Breast epithelium (tissue), 4 donors: ENCODE data around the gene METRN. TPM values are rescaled to one million over a fixed set of nuclear protein-coding genes. Genes with fewer than 3 reads are reported as not detected.

Experiments used
- DNase-seq, 2 donors: peaks; one replicate each; pipeline ENCODE4 v3.0.0-alpha.2; 2019; ENCODE audit warnings: low spot score in 2 of 2
- H3K27ac ChIP-seq, 2 donors: fragments of 200-600 bp; sonication (generic) in 1 of 2; one replicate each; pipeline ENCODE4 v1.5.1; 2016 to 2019; ENCODE audit warnings: mild to moderate bottlenecking in 1 of 2
- H3K27me3 ChIP-seq, 2 donors: fragments of 200-600 bp; sonication (generic) in 1 of 2; one replicate each; pipeline versions ENCODE4 v1.5.1 to v1.6.0; 2017 to 2019; ENCODE audit warnings: control low read depth in 1 of 2, mild to moderate bottlenecking in 1 of 2
- H3K36me3 ChIP-seq: fragments of 200-600 bp; one replicate; pipeline ENCODE4 v1.5.1; 2019
- H3K4me1 ChIP-seq, 2 donors: fragments of 200-600 bp; sonication (generic); one replicate each; pipeline ENCODE4 v1.5.1; 2016 to 2019; ENCODE audit warnings: control low read depth in 1 of 2
- H3K4me3 ChIP-seq, 3 donors: fragments of 200-600 bp; sonication (generic); 1 replicate in 2 of 3; 2 replicates in 1 of 3; pipeline ENCODE4 v1.5.1; 2016 to 2019; ENCODE audit warnings: mild to moderate bottlenecking in 3 of 3, moderate library complexity in 2 of 3
- H3K9me3 ChIP-seq, 2 donors: fragments of 200-600 bp; sonication (generic) in 1 of 2; one replicate each; pipeline ENCODE4 v1.5.1; 2016 to 2019; ENCODE audit warnings: control low read depth in 1 of 2
- POLR2A ChIP-seq: fragments of 450-650 bp; IDR thresholded peaks from one replicate; pipeline ENCODE4 v1.6.1; 2016; ENCODE audit warnings: antibody characterized with exemption, mild to moderate bottlenecking, moderate library complexity
- POLR2AphosphoS5 ChIP-seq, 3 donors: sonication (generic); formaldehyde crosslinking; IDR thresholded peaks; one replicate each; pipeline ENCODE4 v1.6.1; 2017; ENCODE audit warnings: antibody characterized with exemption in 3 of 3
- intact Hi-C: fragments of 100-400 bp; cut with DNase I; formaldehyde crosslinking; loops from one replicate; pipeline ENCODE4 v1.15.1; 2023; ENCODE audit warnings: low total_unique reads
- total RNA-seq, 3 donors: library from RNA; depleted of rRNA; stranded (reverse); fragments of >200 nt; gene quantifications; one replicate each; pipeline ENCODE4 v1.1.0, GENCODE V29; 2016
- TF ChIP-seq, protein P1 (sequence below), 3 donors: fragments of 450-650 bp; IDR thresholded peaks; one replicate each; pipeline ENCODE4 v1.5.1; 2016 to 2017; ENCODE audit warnings: antibody characterized with exemption in 3 of 3, mild to moderate bottlenecking in 3 of 3, moderate library complexity in 3 of 3

The METRN gene
- total RNA-seq, 3 donors from 2014 or later: 23.6 to 30.2 (median 24.3) TPM

DNA sequence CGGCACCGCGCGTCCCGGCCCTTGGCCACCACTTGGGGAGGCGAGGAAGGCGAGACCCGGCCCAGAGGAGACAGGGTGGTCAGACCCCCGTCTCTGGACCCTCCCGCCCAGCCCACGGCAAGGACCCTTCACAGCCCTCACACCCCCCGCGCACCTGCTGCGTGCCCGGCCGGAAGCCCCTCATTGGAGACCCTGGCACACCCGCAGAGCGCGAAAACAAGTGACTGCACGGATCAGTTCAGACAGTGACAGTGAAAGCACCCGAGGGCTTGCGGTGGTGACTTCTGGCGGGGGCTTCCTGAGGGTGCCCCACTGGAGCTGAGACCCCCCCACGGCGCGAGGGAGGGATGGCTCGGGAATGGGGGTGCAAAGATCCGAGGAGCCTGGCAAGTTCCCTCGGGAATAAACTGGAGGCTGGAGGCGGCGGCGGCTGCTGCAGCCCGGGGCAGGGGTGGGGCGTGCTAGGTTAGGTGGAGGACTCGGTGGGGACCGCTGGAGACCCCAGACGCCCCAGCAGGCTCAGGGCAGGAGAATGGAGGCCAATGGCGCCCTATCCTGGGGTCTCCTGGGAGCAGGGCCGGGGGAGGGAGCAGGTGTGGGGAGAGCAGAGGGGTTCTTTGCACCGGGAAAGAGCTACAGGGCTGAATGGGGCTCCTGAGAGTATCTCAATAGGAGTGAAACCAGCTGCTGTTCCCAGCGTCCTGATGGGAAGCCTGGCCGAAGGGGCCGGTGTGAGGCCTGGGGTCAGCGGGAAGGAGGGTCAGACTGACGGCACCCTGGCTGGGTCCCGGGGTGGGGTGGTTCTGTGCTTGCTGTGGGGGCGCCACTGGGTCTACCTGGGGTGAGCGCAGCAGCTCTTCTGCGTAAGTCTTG lies 8.5 kb upstream of the METRN start:
- intact Hi-C loops: no loop called here
- Histone ChIP-seq H3K27me3 (peaks cover 23 to 95% of the 10 kb centered on the region in 2 donors), H3K4me1 (peaks cover 0 to 6% of the 10 kb centered on the region in 2 donors), H3K4me3 (peak overlapping the region in 2 of 3 donors; percentile 27 to 60), H3K27ac (no peak overlapping the region), H3K9me3 (no peaks in the 10 kb centered on the region), H3K36me3 (no peaks in the 10 kb centered on the region)
- no peak for DNase-seq
- TF ChIP-seq POLR2AphosphoS5 (IDR thresholded peaks at IDR 0.05) (no peak), POLR2A (no peak)
- TF ChIP-seq, protein P1, sequence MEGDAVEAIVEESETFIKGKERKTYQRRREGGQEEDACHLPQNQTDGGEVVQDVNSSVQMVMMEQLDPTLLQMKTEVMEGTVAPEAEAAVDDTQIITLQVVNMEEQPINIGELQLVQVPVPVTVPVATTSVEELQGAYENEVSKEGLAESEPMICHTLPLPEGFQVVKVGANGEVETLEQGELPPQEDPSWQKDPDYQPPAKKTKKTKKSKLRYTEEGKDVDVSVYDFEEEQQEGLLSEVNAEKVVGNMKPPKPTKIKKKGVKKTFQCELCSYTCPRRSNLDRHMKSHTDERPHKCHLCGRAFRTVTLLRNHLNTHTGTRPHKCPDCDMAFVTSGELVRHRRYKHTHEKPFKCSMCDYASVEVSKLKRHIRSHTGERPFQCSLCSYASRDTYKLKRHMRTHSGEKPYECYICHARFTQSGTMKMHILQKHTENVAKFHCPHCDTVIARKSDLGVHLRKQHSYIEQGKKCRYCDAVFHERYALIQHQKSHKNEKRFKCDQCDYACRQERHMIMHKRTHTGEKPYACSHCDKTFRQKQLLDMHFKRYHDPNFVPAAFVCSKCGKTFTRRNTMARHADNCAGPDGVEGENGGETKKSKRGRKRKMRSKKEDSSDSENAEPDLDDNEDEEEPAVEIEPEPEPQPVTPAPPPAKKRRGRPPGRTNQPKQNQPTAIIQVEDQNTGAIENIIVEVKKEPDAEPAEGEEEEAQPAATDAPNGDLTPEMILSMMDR (IDR thresholded peaks at IDR 0.05): no peak

DNA sequence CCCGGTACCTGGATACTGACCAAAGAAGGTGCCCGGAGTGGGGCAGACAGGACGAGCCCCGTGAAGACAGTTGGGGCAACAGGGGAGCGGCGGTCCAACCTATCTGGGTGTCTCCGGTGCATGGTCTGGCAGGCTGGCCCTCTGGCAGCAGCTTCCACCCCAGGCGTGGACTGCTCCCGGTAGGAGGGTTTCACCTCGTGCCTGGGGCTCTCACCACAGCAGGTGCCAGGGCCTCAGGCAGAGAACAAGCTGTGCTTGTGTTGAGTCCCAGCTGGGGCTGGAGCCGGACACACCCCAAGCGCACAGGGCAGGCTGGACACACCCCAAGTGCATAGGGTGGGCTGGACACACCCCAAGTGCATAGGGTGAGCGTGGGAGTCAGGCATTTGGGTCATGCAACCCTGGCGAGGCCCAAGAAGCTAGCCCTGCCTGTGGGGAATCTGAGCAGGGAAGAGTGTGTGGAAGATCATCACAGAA lies 7.8 kb upstream of the METRN start:
- H3K36me3 ChIP-seq: no peaks in the 10 kb centered on the region
- DNase-seq: no peak
- H3K4me3 ChIP-seq: no peak overlapping the region
- peaks cover 0 to 6% of the 10 kb centered on the region in 2 donors for H3K4me1 ChIP-seq
- peaks cover 24 to 95% of the 10 kb centered on the region in 2 donors for H3K27me3 ChIP-seq
- H3K27ac ChIP-seq: no peak overlapping the region
- no peaks in the 10 kb centered on the region for H3K9me3 ChIP-seq
- intact Hi-C loops: no loop called here
- no peak for TF ChIP-seq POLR2A
- TF ChIP-seq, protein P1 (IDR thresholded peaks at IDR 0.05): no peak
- no peak for TF ChIP-seq POLR2AphosphoS5 (IDR thresholded peaks at IDR 0.05)

DNA sequence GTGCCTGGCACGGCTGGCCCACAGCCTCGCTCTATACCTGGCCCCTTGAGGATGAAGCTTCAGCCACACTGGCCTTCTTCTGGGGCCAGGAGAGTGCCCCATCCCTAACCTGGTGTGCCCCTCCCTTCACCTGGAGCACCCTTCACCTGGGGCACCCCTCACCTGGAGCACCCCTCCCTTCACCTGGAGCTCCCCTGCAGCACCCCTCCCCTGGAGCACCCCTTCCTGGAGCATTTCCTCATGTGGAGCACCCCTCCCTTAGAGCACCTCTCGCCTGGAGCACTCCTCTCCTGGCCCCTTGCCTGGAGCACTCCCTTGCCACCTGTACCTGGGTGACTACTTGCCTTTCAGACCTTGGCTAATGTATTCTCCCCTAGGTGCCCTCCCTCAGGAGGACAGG lies 6.9 kb upstream of the METRN start:
- intact Hi-C loops: no loop called here
- Histone ChIP-seq H3K4me1 (peaks cover 0 to 6% of the 10 kb centered on the region in 2 donors), H3K4me3 (no peak overlapping the region), H3K27me3 (peaks cover 24 to 86% of the 10 kb centered on the region in 2 donors), H3K36me3 (no peaks in the 10 kb centered on the region), H3K27ac (no peak overlapping the region), H3K9me3 (no peaks in the 10 kb centered on the region)
- DNase-seq: no peak
- TF ChIP-seq POLR2AphosphoS5 (IDR thresholded peaks at IDR 0.05): no peak
- no peak for TF ChIP-seq POLR2A
- TF ChIP-seq, protein P1 (IDR thresholded peaks at IDR 0.05): no peak

DNA sequence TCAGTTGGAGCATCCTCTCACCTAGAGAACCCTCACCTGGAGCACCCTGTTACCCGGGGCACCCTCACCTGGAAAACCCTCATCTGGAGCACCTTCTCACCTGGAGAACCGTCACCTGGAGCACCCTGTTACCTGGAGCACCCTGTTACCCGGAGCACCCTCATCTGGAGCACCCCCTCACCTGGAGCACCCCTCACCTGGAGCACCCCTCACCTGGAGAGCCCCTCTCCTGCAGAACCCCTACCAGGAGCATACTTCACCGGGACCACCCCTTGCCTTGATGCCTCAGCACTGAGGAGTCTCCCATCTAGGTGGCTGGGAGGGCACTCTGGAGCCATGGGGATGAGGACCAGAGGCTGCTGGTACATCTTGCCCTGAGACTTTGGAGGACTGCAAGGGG lies 6.0 kb upstream of the METRN start:
- Histone ChIP-seq H3K27ac (no peak overlapping the region), H3K4me3 (no peak overlapping the region), H3K4me1 (peaks cover 0 to 6% of the 10 kb centered on the region in 2 donors), H3K36me3 (no peaks in the 10 kb centered on the region), H3K9me3 (no peaks in the 10 kb centered on the region), H3K27me3 (peaks cover 24 to 76% of the 10 kb centered on the region in 2 donors)
- DNase-seq: no peak
- TF ChIP-seq, protein P1 (IDR thresholded peaks at IDR 0.05): no peak
- TF ChIP-seq POLR2AphosphoS5 (IDR thresholded peaks at IDR 0.05): no peak
- no peak for TF ChIP-seq POLR2A
- intact Hi-C loops: no loop called here
